H9 (cell line): Measurements from ENCODE around the gene SMAD6. TPM values are rescaled to one million over a fixed set of nuclear protein-coding genes. Genes with fewer than 3 reads are reported as not detected.

Experiments used
- DNase-seq: peaks from one replicate; pipeline ENCODE4 v3.0.0-alpha.2; 2017
- H2AFZ ChIP-seq: one replicate; pipeline ENCODE4 v1.6.1; 2013; ENCODE audit warnings: mild to moderate bottlenecking, low read length, control low read depth, moderate library complexity
- H2AK5ac ChIP-seq: 2 replicates; pipeline ENCODE4 v1.6.1; 2013; ENCODE audit warnings: low read length, control low read depth, mixed read lengths; ENCODE audit not compliant: insufficient read length
- H2BK120ac ChIP-seq: one replicate; pipeline ENCODE4 v1.6.1; 2013; ENCODE audit warnings: low read depth, mild to moderate bottlenecking, low read length, control low read depth, inconsistent platforms; ENCODE audit not compliant: poor library complexity, severe bottlenecking
- H2BK12ac ChIP-seq: 2 replicates; pipeline ENCODE4 v1.6.1; 2013; ENCODE audit warnings: low read length, control low read depth, mixed read lengths, low read depth; ENCODE audit not compliant: insufficient read length
- H2BK15ac ChIP-seq: 2 replicates; pipeline ENCODE4 v1.6.1; 2013; ENCODE audit warnings: low read depth, low read length, control low read depth
- H2BK20ac ChIP-seq: one replicate; pipeline ENCODE4 v1.6.1; 2013; ENCODE audit warnings: low read depth, mild to moderate bottlenecking, low read length, control low read depth, inconsistent platforms; ENCODE audit not compliant: poor library complexity, severe bottlenecking
- H2BK5ac ChIP-seq: 2 replicates; pipeline ENCODE4 v1.6.1; 2013; ENCODE audit warnings: low read length, control low read depth, mixed read lengths; ENCODE audit not compliant: insufficient read length
- H3K14ac ChIP-seq: 2 replicates; pipeline ENCODE4 v1.6.1; 2013; ENCODE audit warnings: low read length, control low read depth; ENCODE audit not compliant: insufficient read depth
- H3K18ac ChIP-seq: 2 replicates; pipeline ENCODE4 v1.6.1; 2013; ENCODE audit warnings: low read depth, mild to moderate bottlenecking, mixed read lengths, low read length, control low read depth; ENCODE audit not compliant: insufficient read length
- H3K23ac ChIP-seq: 2 replicates; pipeline ENCODE4 v1.6.1; 2013; ENCODE audit warnings: low read length, control low read depth, mixed read lengths, low read depth; ENCODE audit not compliant: insufficient read length
- H3K23me2 ChIP-seq: 2 replicates; pipeline ENCODE4 v1.6.1; 2013; ENCODE audit warnings: low read depth, mild to moderate bottlenecking, mixed read lengths, low read length, control low read depth; ENCODE audit not compliant: insufficient read length, poor library complexity, severe bottlenecking
- H3K27ac ChIP-seq: 2 replicates; pipeline ENCODE4 v1.5.1; 2013; ENCODE audit warnings: low read length, control low read depth, mixed read lengths, low read depth; ENCODE audit not compliant: insufficient read length
- H3K27me3 ChIP-seq: 2 replicates; pipeline ENCODE4 v1.6.1; 2013; ENCODE audit warnings: low read length, control low read depth, inconsistent platforms; ENCODE audit not compliant: insufficient read depth
- H3K4ac ChIP-seq: 2 replicates; pipeline ENCODE4 v1.6.1; 2013; ENCODE audit warnings: low read depth, mild to moderate bottlenecking, control low read depth, inconsistent platforms, low read length, moderate library complexity
- H3K4me1 ChIP-seq: 2 replicates; pipeline ENCODE4 v1.6.1; 2013; ENCODE audit warnings: low read length, control low read depth, inconsistent platforms; ENCODE audit not compliant: insufficient read depth
- H3K4me2 ChIP-seq: 2 replicates; pipeline ENCODE4 v1.6.1; 2013; ENCODE audit warnings: low read length, control low read depth, mixed read lengths; ENCODE audit not compliant: insufficient read length, insufficient read depth
- H3K56ac ChIP-seq: 2 replicates; pipeline ENCODE4 v1.6.1; 2013; ENCODE audit warnings: low read depth, mild to moderate bottlenecking, mixed read lengths, low read length, control low read depth; ENCODE audit not compliant: insufficient read length
- H3K79me1 ChIP-seq: 2 replicates; pipeline ENCODE4 v1.6.1; 2013; ENCODE audit warnings: low read depth, mild to moderate bottlenecking, moderate library complexity, low read length, control low read depth, inconsistent platforms; ENCODE audit not compliant: insufficient read depth, poor library complexity, severe bottlenecking
- H3K79me2 ChIP-seq: 2 replicates; pipeline ENCODE4 v1.6.1; 2013; ENCODE audit warnings: low read length, control low read depth, inconsistent platforms; ENCODE audit not compliant: insufficient read depth
- H3K9ac ChIP-seq: 2 replicates; pipeline ENCODE4 v1.6.1; 2013; ENCODE audit warnings: low read length, control low read depth, mixed read lengths; ENCODE audit not compliant: insufficient read length; ENCODE audit errors: extremely low read depth
- H3K9me3 ChIP-seq: one replicate; pipeline ENCODE4 v1.6.1; 2013; ENCODE audit warnings: low read depth, low read length, inconsistent platforms; ENCODE audit not compliant: control insufficient read depth
- H3T11ph ChIP-seq: one replicate; pipeline ENCODE4 v1.6.1; 2013; ENCODE audit warnings: mild to moderate bottlenecking, low read length, control low read depth, inconsistent platforms
- H4K20me1 ChIP-seq: one replicate; pipeline ENCODE4 v1.6.1; 2013; ENCODE audit not compliant: control insufficient read depth, insufficient read length, insufficient read depth
- H4K5ac ChIP-seq: 2 replicates; pipeline ENCODE4 v1.6.1; 2013; ENCODE audit warnings: low read depth, mild to moderate bottlenecking, mixed read lengths, low read length, control low read depth; ENCODE audit not compliant: insufficient read length
- H4K8ac ChIP-seq: replicated peaks from 2 replicates; pipeline ENCODE4 v1.6.1; 2013; ENCODE audit warnings: low read length, control low read depth, mixed read lengths, low read depth; ENCODE audit not compliant: insufficient read length
- H4K91ac ChIP-seq: 2 replicates; pipeline ENCODE4 v1.6.1; 2013; ENCODE audit warnings: low read depth, mild to moderate bottlenecking, moderate library complexity, mixed read lengths, low read length, control low read depth; ENCODE audit not compliant: insufficient read length
- H3K27ac Mint-ChIP-seq, 3 experiments: 2 replicates in 2 of 3; 3 replicates in 1 of 3; pipeline ENCODE4 v1.8.0; 2020 to 2021; ENCODE audit warnings: mixed read lengths in 3 of 3, mild to moderate bottlenecking in 1 of 3, moderate library complexity in 1 of 3
- H3K27me3 Mint-ChIP-seq: 2 replicates; pipeline ENCODE4 v1.8.0; 2021; ENCODE audit warnings: low read depth, mild to moderate bottlenecking, moderate library complexity, mixed read lengths
- H3K36me3 Mint-ChIP-seq, 3 experiments: 2 replicates in 2 of 3; 3 replicates in 1 of 3; pipeline ENCODE4 v1.8.0; 2020 to 2021; ENCODE audit warnings: low read depth in 3 of 3, mixed read lengths in 3 of 3; ENCODE audit not compliant: insufficient read depth in 1 of 3
- H3K4me1 Mint-ChIP-seq, 2 experiments: 2 replicates each; pipeline ENCODE4 v1.8.0; 2020; ENCODE audit warnings: mixed read lengths in 2 of 2
- H3K4me3 Mint-ChIP-seq, 2 experiments: 2 replicates in 1 of 2; 3 replicates in 1 of 2; pipeline ENCODE4 v1.8.0; 2020 to 2021; ENCODE audit warnings: mild to moderate bottlenecking in 2 of 2, mixed read lengths in 2 of 2, moderate library complexity in 1 of 2
- H3K9me3 Mint-ChIP-seq, 2 experiments: 2 replicates in 1 of 2; 3 replicates in 1 of 2; pipeline ENCODE4 v1.8.0; 2020; ENCODE audit warnings: mild to moderate bottlenecking in 2 of 2, mixed read lengths in 2 of 2, moderate library complexity in 1 of 2
- CTCF ChIP-seq: fragments of 200-600 bp; sonication (generic); conservative IDR thresholded peaks from 3 replicates; pipeline ENCODE4 v1.8.0; 2021; ENCODE audit warnings: antibody characterized with exemption, mild to moderate bottlenecking
- total RNA-seq: library from RNA; stranded (reverse); gene quantifications from 2 replicates; pipeline ENCODE4 v1.2.1, GENCODE V29; 2021

SMAD6 gene
- total RNA-seq, 1 experiment from 2014 or later, result 6.0 TPM

- H3K4ac ChIP-seq, result no peak overlapping the region
- no peak overlapping the region for H3K4me3 Mint-ChIP-seq
- no peak overlapping the region for H3K56ac ChIP-seq
- H3K9me3 Mint-ChIP-seq, result peaks cover 6 to 11% of the 10 kb centered on the region in 2 experiments
- H3K4me2 ChIP-seq, result no peak overlapping the region
- no peaks in the 10 kb centered on the region for H4K20me1 ChIP-seq
- H2BK20ac ChIP-seq, result no peak overlapping the region
- no peak overlapping the region for H2BK15ac ChIP-seq
- no peak overlapping the region for H2BK120ac ChIP-seq
- no peaks in the 10 kb centered on the region for H3K4me1 ChIP-seq
- H3K4me1 Mint-ChIP-seq, result peaks cover 12 to 24% of the 10 kb centered on the region in 2 experiments
- H3K14ac ChIP-seq, result no peak overlapping the region
- no peak overlapping the region for H3K27ac ChIP-seq
- H3K18ac ChIP-seq, result no peak overlapping the region
- H2AFZ ChIP-seq, result no peak overlapping the region
- peaks cover 13% of the 10 kb centered on the region for H3K27me3 Mint-ChIP-seq
- no peak overlapping the region for H3K23ac ChIP-seq
- H2BK12ac ChIP-seq, result no peak overlapping the region
- no peak overlapping the region for H2BK5ac ChIP-seq
- no peak for TF ChIP-seq CTCF
- H4K91ac ChIP-seq, result no peak overlapping the region
- no peak for DNase-seq
- no peaks in the 10 kb centered on the region for H3K79me2 ChIP-seq
- no peaks in the 10 kb centered on the region for H3K79me1 ChIP-seq
- H3K9me3 ChIP-seq, result no peaks in the 10 kb centered on the region
- no peak overlapping the region for H3K27ac Mint-ChIP-seq
- no peaks in the 10 kb centered on the region for H3K23me2 ChIP-seq
- H2AK5ac ChIP-seq, result no peak overlapping the region
- no peaks in the 10 kb centered on the region for H3K27me3 ChIP-seq
- no peak overlapping the region for H3K9ac ChIP-seq
- no peak overlapping the region for H3T11ph ChIP-seq
- no peak overlapping the region for H4K5ac ChIP-seq
- no peak overlapping the region for H4K8ac ChIP-seq
- peaks cover 0 to 13% (median 6%) of the 10 kb centered on the region in 3 experiments; a peak in 5 of 7 replicates for H3K36me3 Mint-ChIP-seq
Measured at GRCh38 chr15:66680502-66680901, 21.5 kb upstream of the SMAD6 start.
